H1 (cell line): ENCODE data around the gene ROR1. TPM values are rescaled to one million over a fixed set of nuclear protein-coding genes. Genes with fewer than 3 reads are reported as not detected.

ENCODE experiments used
- CTCF ChIA-PET: fragments of 300-600 bp; sonication (Branson Sonifier 250); formaldehyde crosslinking; loops from one replicate; lab custom pipeline; 2021; ENCODE audit not compliant: partially characterized antibody; lab: Charles Lee
- POLR2A ChIA-PET: fragments of 300-600 bp; sonication (Branson Sonifier 250); formaldehyde crosslinking; loops from one replicate; lab custom pipeline; 2021; ENCODE audit warnings: inconsistent platforms; ENCODE audit not compliant: partially characterized antibody; lab: Charles Lee
- DNase-seq, 2 experiments: peaks; one replicate each; pipeline versions ENCODE4 v3.0.0 to v3.0.0-alpha.2; 2010 to 2022; ENCODE audit warnings: low spot score in 2 of 2, low read depth in 1 of 2, mixed read lengths in 1 of 2
- FAIRE-seq: peaks from 2 replicates; lab custom pipeline; 2011; peaks lifted over from hg19 to GRCh38; lab: Jason Lieb, UNC
- H2AFZ ChIP-seq: 2 replicates; pipeline ENCODE4 v1.8.1; 2012; ENCODE audit warnings: low read length, inconsistent platforms
- H2AK5ac ChIP-seq: 2 replicates; pipeline ENCODE4 v1.6.1; 2013; ENCODE audit warnings: low read depth, low read length
- H2BK120ac ChIP-seq: replicated peaks from 2 replicates; pipeline ENCODE3; 2013; ENCODE audit warnings: low read depth, low read length, inconsistent platforms
- H2BK12ac ChIP-seq: 2 replicates; pipeline ENCODE4 v1.6.1; 2013; ENCODE audit warnings: low read depth, low read length
- H2BK15ac ChIP-seq: 2 replicates; pipeline ENCODE4 v1.6.1; 2013; ENCODE audit warnings: low read length
- H2BK20ac ChIP-seq: 2 replicates; pipeline ENCODE4 v1.6.1; 2013; ENCODE audit warnings: low read length
- H2BK5ac ChIP-seq: 2 replicates; pipeline ENCODE4 v1.6.1; 2013; ENCODE audit warnings: low read depth, low read length
- H3K14ac ChIP-seq: 2 replicates; pipeline ENCODE4 v1.6.1; 2013; ENCODE audit warnings: inconsistent platforms; ENCODE audit not compliant: insufficient read length
- H3K18ac ChIP-seq: 2 replicates; pipeline ENCODE4 v1.6.1; 2013; ENCODE audit warnings: low read length; ENCODE audit errors: extremely low read depth
- H3K23ac ChIP-seq: 2 replicates; pipeline ENCODE4 v1.6.1; 2013; ENCODE audit warnings: inconsistent platforms; ENCODE audit not compliant: insufficient read length
- H3K23me2 ChIP-seq: 2 replicates; pipeline ENCODE4 v1.6.1; 2013; ENCODE audit warnings: low read depth, low read length
- H3K27ac ChIP-seq: 2 replicates; pipeline ENCODE4 v1.6.1; 2011; ENCODE audit warnings: low read depth, low read length, inconsistent platforms
- H3K27me3 ChIP-seq, 4 experiments: replicated peaks in 1 of 4; 1 replicate in 1 of 4; 2 replicates in 3 of 4; pipeline versions ENCODE4 v1.6.1 to v1.8.1; 2011 to 2013; ENCODE audit warnings: low read length in 3 of 4, mild to moderate bottlenecking in 3 of 4, inconsistent platforms in 2 of 4, mixed read lengths in 2 of 4, moderate library complexity in 1 of 4; ENCODE audit not compliant: control insufficient read depth in 3 of 4, insufficient read depth in 3 of 4; ENCODE audit errors: extremely low read depth in 1 of 4
- H3K36me3 ChIP-seq, 4 experiments: 2 replicates each; pipeline versions ENCODE4 v1.6.1 to v1.8.1; 2011 to 2013; ENCODE audit warnings: mild to moderate bottlenecking in 4 of 4, low read length in 3 of 4, moderate library complexity in 2 of 4, control low read depth in 1 of 4, inconsistent platforms in 1 of 4; ENCODE audit not compliant: insufficient read depth in 4 of 4, control insufficient read depth in 2 of 4
- H3K4ac ChIP-seq: replicated peaks from 2 replicates; pipeline ENCODE3; 2013; ENCODE audit warnings: low read length, low read depth, mixed read lengths, inconsistent platforms; ENCODE audit not compliant: insufficient read length
- H3K4me1 ChIP-seq, 4 experiments: replicated peaks in 1 of 4; 1 replicate in 1 of 4; 2 replicates in 3 of 4; pipeline versions ENCODE4 v1.6.1 to v1.8.1; 2011 to 2013; ENCODE audit warnings: low read length in 3 of 4, inconsistent platforms in 2 of 4, mixed read lengths in 1 of 4; ENCODE audit not compliant: insufficient read depth in 4 of 4, control insufficient read depth in 3 of 4
- H3K4me2 ChIP-seq, 2 experiments: 2 replicates each; pipeline versions ENCODE4 v1.6.1 to v1.8.1; 2011 to 2013; ENCODE audit warnings: low read depth in 2 of 2, low read length in 2 of 2, control low read depth in 1 of 2, inconsistent platforms in 1 of 2, mild to moderate bottlenecking in 1 of 2; ENCODE audit not compliant: insufficient read depth in 1 of 2
- H3K4me3 ChIP-seq, 4 experiments: fragments of 200-600, 300-600 bp in 1 of 4; sonication (generic), shearing (Covaris generic), sonication (Bioruptor Twin) in 1 of 4; 2 replicates each; pipeline versions ENCODE4 v1.5.1 to v1.8.1; 2011 to 2016; ENCODE audit warnings: low read length in 4 of 4, low read depth in 3 of 4, control low read depth in 2 of 4, inconsistent platforms in 2 of 4, mild to moderate bottlenecking in 2 of 4, mixed read lengths in 1 of 4, moderate library complexity in 1 of 4; ENCODE audit not compliant: insufficient read depth in 2 of 4; ENCODE audit errors: extremely low read depth in 1 of 4
- H3K56ac ChIP-seq: replicated peaks from 2 replicates; pipeline ENCODE3; 2013; ENCODE audit warnings: low read depth, mild to moderate bottlenecking, mixed read lengths, low read length, inconsistent platforms; ENCODE audit not compliant: insufficient read length
- H3K79me1 ChIP-seq: 2 replicates; pipeline ENCODE4 v1.6.1; 2013; ENCODE audit warnings: low read depth, low read length, control low read depth
- H3K79me2 ChIP-seq, 2 experiments: 2 replicates each; pipeline versions ENCODE4 v1.6.1 to v1.8.1; 2012 to 2013; ENCODE audit warnings: low read length in 2 of 2, mild to moderate bottlenecking in 2 of 2, inconsistent platforms in 1 of 2; ENCODE audit not compliant: insufficient read depth in 2 of 2, control insufficient read depth in 1 of 2
- H3K9ac ChIP-seq, 4 experiments: replicated peaks in 1 of 4; 1 replicate in 1 of 4; 2 replicates in 3 of 4; pipeline versions ENCODE4 v1.6.1 to v1.8.1; 2011 to 2013; ENCODE audit warnings: low read depth in 3 of 4, low read length in 3 of 4, control low read depth in 2 of 4, mild to moderate bottlenecking in 2 of 4, moderate library complexity in 2 of 4, inconsistent platforms in 1 of 4; ENCODE audit errors: extremely low read depth in 1 of 4
- H3K9me3 ChIP-seq, 2 experiments: 2 replicates each; pipeline versions ENCODE4 v1.6.1 to v1.8.1; 2012 to 2013; ENCODE audit warnings: mild to moderate bottlenecking in 2 of 2, moderate library complexity in 2 of 2, control low read depth in 1 of 2, inconsistent platforms in 1 of 2, low read depth in 1 of 2, low read length in 1 of 2, mixed read lengths in 1 of 2; ENCODE audit not compliant: insufficient read depth in 2 of 2
- H4K20me1 ChIP-seq, 2 experiments: replicated peaks in 1 of 2; 2 replicates each; pipeline versions ENCODE3 to v1.8.1; 2011 to 2013; ENCODE audit warnings: inconsistent platforms in 2 of 2, low read length in 2 of 2, mild to moderate bottlenecking in 1 of 2; ENCODE audit not compliant: insufficient read depth in 2 of 2, control insufficient read depth in 1 of 2
- H4K5ac ChIP-seq: 2 replicates; pipeline ENCODE4 v1.6.1; 2013; ENCODE audit warnings: low read length, low read depth, mixed read lengths, inconsistent platforms; ENCODE audit not compliant: insufficient read length
- H4K8ac ChIP-seq: 2 replicates; pipeline ENCODE4 v1.8.0; 2013; ENCODE audit warnings: mild to moderate bottlenecking, moderate library complexity, low read length, inconsistent platforms; ENCODE audit not compliant: insufficient read depth; ENCODE audit errors: extremely low read depth
- H4K91ac ChIP-seq: replicated peaks from 2 replicates; pipeline ENCODE3; 2013; ENCODE audit warnings: low read length, mixed read lengths, inconsistent platforms; ENCODE audit not compliant: insufficient read length
- CBX5 ChIP-seq: fragments of 300-800, 300-1000 bp; sonication (generic); IDR thresholded peaks from 2 replicates; pipeline ENCODE4 v1.7.1; 2016; ENCODE audit warnings: antibody characterized with exemption, low read length, low read depth
- CTBP2 ChIP-seq: IDR thresholded peaks from 2 replicates; pipeline ENCODE4 v1.7.0; 2011; ENCODE audit warnings: borderline replicate concordance, mild to moderate bottlenecking, moderate library complexity, mixed read lengths, low read length; ENCODE audit not compliant: insufficient read depth, insufficient read length
- E2F6 ChIP-seq: IDR thresholded peaks from 2 replicates; pipeline ENCODE4 v1.6.1; 2012; ENCODE audit warnings: inconsistent platforms
- JUN ChIP-seq: IDR thresholded peaks from 2 replicates; pipeline ENCODE4 v1.6.1; 2011; ENCODE audit warnings: low read depth, mild to moderate bottlenecking, improper control_type of control experiment, low read length
- KDM4A ChIP-seq: IDR thresholded peaks from one replicate; pipeline ENCODE4 v1.7.1; 2012; ENCODE audit warnings: low read depth, mild to moderate bottlenecking, moderate library complexity, low read length, inconsistent platforms; ENCODE audit not compliant: severe bottlenecking
- NANOG ChIP-seq: IDR thresholded peaks from 2 replicates; pipeline ENCODE4 v1.6.1; 2011; ENCODE audit warnings: low read length, low read depth, mild to moderate bottlenecking, inconsistent platforms; ENCODE audit not compliant: insufficient read depth, poor library complexity, severe bottlenecking
- POLR2AphosphoS5 ChIP-seq: IDR thresholded peaks from 2 replicates; pipeline ENCODE4 v1.6.1; 2011; ENCODE audit warnings: low read depth, low read length
- RNF2 ChIP-seq: fragments of 200-900, 300-1000 bp; sonication (generic); IDR thresholded peaks from 2 replicates; pipeline ENCODE4 v1.7.1; 2016; ENCODE audit warnings: borderline replicate concordance, low read depth, mild to moderate bottlenecking, antibody characterized with exemption, low read length; ENCODE audit not compliant: poor library complexity, severe bottlenecking; ENCODE audit errors: missing control alignments
- SIN3A ChIP-seq, 2 experiments: IDR thresholded peaks in 1 of 2; conservative IDR thresholded peaks in 1 of 2; 2 replicates each; pipeline ENCODE4 v1.6.1; 2011 to 2012; ENCODE audit warnings: low read length in 2 of 2, improper control_type of control experiment in 1 of 2, low read depth in 1 of 2, mild to moderate bottlenecking in 1 of 2
- SP2 ChIP-seq: IDR thresholded peaks from 2 replicates; pipeline ENCODE4 v1.6.1; 2012; ENCODE audit warnings: mild to moderate bottlenecking, low read length, inconsistent platforms
- TCF12 ChIP-seq: IDR thresholded peaks from 2 replicates; pipeline ENCODE4 v1.6.1; 2011; ENCODE audit warnings: low read depth, mild to moderate bottlenecking, low read length
- ZNF274 ChIP-seq: IDR thresholded peaks from 2 replicates; pipeline ENCODE4 v1.7.0; 2012; ENCODE audit warnings: low read length, borderline replicate concordance; ENCODE audit errors: extremely low read depth
- WGBS, 2 experiments: shearing (Covaris generic) in 1 of 2; methylation state at CpG; one replicate each; pipeline versions ENCODE4 v1.1.6 to v1.1.7; 2013 to 2015; ENCODE audit warnings: low lambda C conversion rate in 2 of 2, mixed read lengths in 2 of 2, inconsistent platforms in 1 of 2, low coverage in 1 of 2, missing lambda C conversion rate in 1 of 2; ENCODE audit not compliant: insufficient replicate concordance in 2 of 2, insufficient coverage in 1 of 2, insufficient read length in 1 of 2; ENCODE audit errors: extremely low coverage in 1 of 2, missing lambda C conversion rate in 1 of 2; 5-methylcytosine and 5-hydroxymethylcytosine counted together
- polyA plus RNA-seq, 7 experiments: library from polyadenylated mRNA; depleted of rRNA in 3 of 7; stranded (reverse) in 5 of 7; unstranded in 2 of 7; fragments of >200 nt in 5 of 7; fragments of 200-250 nt in 2 of 7; gene quantifications; 1 replicate in 5 of 7; 2 replicates in 1 of 7; 4 replicates in 1 of 7; pipeline versions ENCODE4 v1.2.1 to v1.2.3, GENCODE V29; 2011 to 2013; ENCODE audit warnings: missing spikeins in 2 of 7, mixed read lengths in 2 of 7
- total RNA-seq: library from RNA; stranded (reverse); fragmentation: NEBNext Ultra II Directional; extraction: Animal tissue kit (Norgen Biotek cat#: 25700); gene quantifications from 2 replicates; pipeline ENCODE4 v1.2.1, GENCODE V29; 2021

Gene ROR1
- total and polyA plus RNA-seq, 2 of the 8 experiments (the other 6 are each of a cell fraction or from before 2014, with no cell fraction given), result 33.6 to 73.6 TPM

DNA sequence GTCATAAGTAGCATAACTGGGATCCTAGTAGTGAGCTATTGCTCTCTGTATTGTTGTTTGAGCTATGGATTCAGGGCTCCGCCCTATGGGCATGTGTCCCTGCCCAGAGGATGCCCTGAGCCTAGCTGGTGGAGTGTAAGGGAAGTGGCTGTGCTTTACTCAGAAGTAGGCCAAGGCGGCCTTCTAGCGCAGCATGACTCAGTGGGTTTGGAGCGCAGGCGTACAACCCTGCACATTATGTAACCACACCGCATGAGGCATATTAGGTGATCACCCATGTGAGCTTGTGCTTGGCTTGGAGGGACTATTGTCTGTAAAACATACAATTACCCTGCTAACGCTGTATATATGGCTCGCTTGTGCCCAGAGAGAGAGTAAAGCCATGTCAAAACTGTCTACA, 418.5 kb downstream of the ROR1 start:
- Histone ChIP-seq H2BK20ac (no peak overlapping the region), H3K27ac (no peak overlapping the region), H2BK5ac (no peak overlapping the region), H3K23ac (no peak overlapping the region), H3K4me3 (no peak overlapping the region), H3K9me3 (no peaks in the 10 kb centered on the region; a peak in 1 of 4 replicates), H4K91ac (no peak overlapping the region), H3K23me2 (no peaks in the 10 kb centered on the region), H3K79me2 (no peaks in the 10 kb centered on the region), H3K79me1 (no peaks in the 10 kb centered on the region), H3K36me3 (no peaks in the 10 kb centered on the region), H3K56ac (no peak overlapping the region), H3K27me3 (no peaks in the 10 kb centered on the region), H2BK15ac (no peak overlapping the region), H3K4ac (no peak overlapping the region), H3K4me1 (peaks cover 0 to 5% (median 0%) of the 10 kb centered on the region in 4 experiments; a peak in 2 of 7 replicates), H3K18ac (no peak overlapping the region), H3K4me2 (no peak overlapping the region), H4K5ac (no peak overlapping the region), H2BK12ac (no peak overlapping the region), H3K9ac (no peak overlapping the region), H4K8ac (no peak overlapping the region), H2AFZ (no peak overlapping the region), H4K20me1 (no peaks in the 10 kb centered on the region), H2BK120ac (no peak overlapping the region), H3K14ac (no peak overlapping the region), H2AK5ac (no peak overlapping the region)
- TF ChIP-seq KDM4A (no peak), RNF2 (no peak), NANOG (no peak), E2F6 (no peak), JUN (no peak), SP2 (no peak), CBX5 (no peak), CTBP2 (no peak), POLR2AphosphoS5 (no peak), ZNF274 (no peak), TCF12 (no peak), SIN3A (conservative IDR thresholded peaks at IDR 0.05 in 1 of 2, IDR thresholded peaks at IDR 0.05 in 1 of 2; ENCODE audit: low read depth in 1 of 2, low read length in 2 of 2) (no peak)
- DNase-seq, result no peak
- CTCF ChIA-PET, result interaction anchor here (0.6 to 4.5 kb wide), 6 partner anchors 8 to 793 kb away, joined by 3 to 23 read pairs (median 4); no protein-coding TSS in a partner anchor
- POLR2A ChIA-PET, result no interaction called here
- no peak for FAIRE-seq
- WGBS, 2 experiments, result 95% methylated on average over 8 of the region's 8 CpGs; no CpG with 5 or more reads in 1 of the 2 experiments
